ENCODE measurements around the gene PEAK1.
"Not testable (repeated sequence)": the region's sequence is repeated elsewhere in the genome, so short reads cannot be mapped to it uniquely, and the experiment has no call there.

Gene PEAK1

GRCh38 chr15:77409259-77410156 is 10.4 kb downstream of the PEAK1 start:
- H3K18ac ChIP-seq (ENCODE audit: low read length), result no peak overlapping the region
- no peak overlapping the region for H2BK5ac ChIP-seq (ENCODE audit: low read length)
- H4K91ac ChIP-seq (ENCODE audit: low read depth, low read length, poor library complexity), result no peak overlapping the region
- no peak overlapping the region for H4K8ac ChIP-seq (ENCODE audit: low read depth, low read length)
- no peak overlapping the region for H3K9ac ChIP-seq (ENCODE audit: low read depth, low read length, poor library complexity)
- H2AK5ac ChIP-seq (ENCODE audit: low read depth, low read length), result no peak overlapping the region
- no peak overlapping the region for H3K14ac ChIP-seq (ENCODE audit: low read length)
- no peak overlapping the region for H3K23ac ChIP-seq (ENCODE audit: low read depth, low read length, poor library complexity)
- 100% methylated on average over 1 of the region's 4 CpGs; no CpG with 5 or more reads in 1 of the 2 donors for WGBS, 2 donors (ENCODE audit: extremely low coverage in 2 of 2, insufficient read length in 2 of 2, insufficient replicate concordance in 1 of 2)
- H3K4me3 ChIP-seq (ENCODE audit: low read length in 2 of 2), result no peak overlapping the region
- no peak overlapping the region for H3K27ac ChIP-seq (replicated peaks; ENCODE audit: low read length)
- H3K4me2 ChIP-seq (ENCODE audit: insufficient read depth, low read length, poor library complexity, severe bottlenecking), result no peak overlapping the region
- H3K79me1 ChIP-seq (ENCODE audit: low read depth, low read length), result no peaks in the 10 kb centered on the region
- H3K9me3 ChIP-seq (replicated peaks in 1 of 2; ENCODE audit: control insufficient read depth in 2 of 2, insufficient read depth in 1 of 2, low read depth in 1 of 2, low read length in 2 of 2), result peaks cover 0 to 6% of the 10 kb centered on the region in 2 donors
- no peaks in the 10 kb centered on the region for H3K4me1 ChIP-seq (ENCODE audit: control insufficient read depth in 2 of 2, insufficient read depth in 1 of 2, low read depth in 1 of 2, low read length in 2 of 2)
- H3K27me3 ChIP-seq (ENCODE audit: control insufficient read depth in 3 of 3, insufficient read depth in 3 of 3, low read depth in 1 of 3, low read length in 3 of 3), result no peaks in the 10 kb centered on the region
- no peak overlapping the region for H2BK120ac ChIP-seq (ENCODE audit: low read depth, low read length)
- no peak for DNase-seq (ENCODE audit: low spot score)
- no peak overlapping the region for H2BK15ac ChIP-seq (ENCODE audit: low read length)
- no peak overlapping the region for H2BK12ac ChIP-seq (ENCODE audit: low read length)
- no peaks in the 10 kb centered on the region for H3K36me3 ChIP-seq (replicated peaks in 1 of 2; ENCODE audit: control insufficient read depth in 2 of 2, insufficient read depth in 2 of 2, low read length in 2 of 2)
- no peak overlapping the region for H2AFZ ChIP-seq (ENCODE audit: low read length)
- no peak overlapping the region for H3K4ac ChIP-seq (ENCODE audit: low read length)

GRCh38 chr15:77406846-77407245 is 13.1 kb downstream of the PEAK1 start:
- no CpG with 5 or more reads among the region's 4 CpGs for WGBS, 2 donors (ENCODE audit: extremely low coverage in 2 of 2, insufficient read length in 2 of 2, insufficient replicate concordance in 1 of 2)
- H2BK12ac ChIP-seq (ENCODE audit: low read length), result no peak overlapping the region

GRCh38 chr15:77406173-77406759 is 13.6 kb downstream of the PEAK1 start:
- no CpG with 5 or more reads among the region's 1 CpG for WGBS, 2 donors (ENCODE audit: extremely low coverage in 2 of 2, insufficient read length in 2 of 2, insufficient replicate concordance in 1 of 2)
- not testable (repeated sequence) for H3K4me2 ChIP-seq (ENCODE audit: insufficient read depth, low read length, poor library complexity, severe bottlenecking); H3K27ac ChIP-seq (replicated peaks; ENCODE audit: low read length); H3K79me1 ChIP-seq (ENCODE audit: low read depth, low read length); H2BK120ac ChIP-seq (ENCODE audit: low read depth, low read length); H3K4ac ChIP-seq (ENCODE audit: low read length); H3K14ac ChIP-seq (ENCODE audit: low read length); H3K9ac ChIP-seq (ENCODE audit: low read depth, low read length, poor library complexity); H3K4me3 ChIP-seq (ENCODE audit: low read length in 2 of 2); H2AFZ ChIP-seq (ENCODE audit: low read length); H4K91ac ChIP-seq (ENCODE audit: low read depth, low read length, poor library complexity); H4K8ac ChIP-seq (ENCODE audit: low read depth, low read length); H2AK5ac ChIP-seq (ENCODE audit: low read depth, low read length); H2BK15ac ChIP-seq (ENCODE audit: low read length); DNase-seq (ENCODE audit: low spot score); H3K9me3 ChIP-seq (replicated peaks in 1 of 2; ENCODE audit: control insufficient read depth in 2 of 2, insufficient read depth in 1 of 2, low read depth in 1 of 2, low read length in 2 of 2); H3K23ac ChIP-seq (ENCODE audit: low read depth, low read length, poor library complexity); H3K27me3 ChIP-seq (ENCODE audit: control insufficient read depth in 3 of 3, insufficient read depth in 3 of 3, low read depth in 1 of 3, low read length in 3 of 3); H3K18ac ChIP-seq (ENCODE audit: low read length); H3K36me3 ChIP-seq (replicated peaks in 1 of 2; ENCODE audit: control insufficient read depth in 2 of 2, insufficient read depth in 2 of 2, low read length in 2 of 2); H2BK5ac ChIP-seq (ENCODE audit: low read length); H2BK12ac ChIP-seq (ENCODE audit: low read length); H3K4me1 ChIP-seq (ENCODE audit: control insufficient read depth in 2 of 2, insufficient read depth in 1 of 2, low read depth in 1 of 2, low read length in 2 of 2)

More at GRCh38 chr15:77406846-77407245, 13.1 kb downstream of the PEAK1 start:
- Histone ChIP-seq H2AFZ (ENCODE audit: low read length) (no peak overlapping the region), H3K27me3 (ENCODE audit: control insufficient read depth in 3 of 3, insufficient read depth in 3 of 3, low read depth in 1 of 3, low read length in 3 of 3) (no peaks in the 10 kb centered on the region), H2BK120ac (ENCODE audit: low read depth, low read length) (no peak overlapping the region), H2BK15ac (ENCODE audit: low read length) (no peak overlapping the region), H3K27ac (replicated peaks; ENCODE audit: low read length) (no peak overlapping the region), H3K23ac (ENCODE audit: low read depth, low read length, poor library complexity) (no peak overlapping the region), H3K79me1 (ENCODE audit: low read depth, low read length) (no peaks in the 10 kb centered on the region), H3K9me3 (replicated peaks in 1 of 2; ENCODE audit: control insufficient read depth in 2 of 2, insufficient read depth in 1 of 2, low read depth in 1 of 2, low read length in 2 of 2) (peaks cover 0 to 6% of the 10 kb centered on the region in 2 donors), H2BK5ac (ENCODE audit: low read length) (no peak overlapping the region), H4K91ac (ENCODE audit: low read depth, low read length, poor library complexity) (no peak overlapping the region), H3K9ac (ENCODE audit: low read depth, low read length, poor library complexity) (no peak overlapping the region), H3K4ac (ENCODE audit: low read length) (no peak overlapping the region), H3K14ac (ENCODE audit: low read length) (no peak overlapping the region), H3K18ac (ENCODE audit: low read length) (no peak overlapping the region), H3K36me3 (replicated peaks in 1 of 2; ENCODE audit: control insufficient read depth in 2 of 2, insufficient read depth in 2 of 2, low read length in 2 of 2) (no peaks in the 10 kb centered on the region), H2AK5ac (ENCODE audit: low read depth, low read length) (no peak overlapping the region), H3K4me2 (ENCODE audit: insufficient read depth, low read length, poor library complexity, severe bottlenecking) (no peak overlapping the region), H4K8ac (ENCODE audit: low read depth, low read length) (no peak overlapping the region), H3K4me3 (ENCODE audit: low read length in 2 of 2) (no peak overlapping the region), H3K4me1 (ENCODE audit: control insufficient read depth in 2 of 2, insufficient read depth in 1 of 2, low read depth in 1 of 2, low read length in 2 of 2) (no peaks in the 10 kb centered on the region)
- no peak for DNase-seq (ENCODE audit: low spot score)

GRCh38 chr15:77402740-77403379 is 17.0 kb downstream of the PEAK1 start:
- peaks cover 1 to 21% of the 10 kb centered on the region in 2 donors for H3K9me3 ChIP-seq (replicated peaks in 1 of 2; ENCODE audit: control insufficient read depth in 2 of 2, insufficient read depth in 1 of 2, low read depth in 1 of 2, low read length in 2 of 2)

More at GRCh38 chr15:77402740-77403379, 17.0 kb downstream of the PEAK1 start:
- H2BK120ac ChIP-seq (ENCODE audit: low read depth, low read length), result no peak overlapping the region
- H3K36me3 ChIP-seq (replicated peaks in 1 of 2; ENCODE audit: control insufficient read depth in 2 of 2, insufficient read depth in 2 of 2, low read length in 2 of 2), result no peaks in the 10 kb centered on the region
- DNase-seq (ENCODE audit: low spot score), result no peak
- no peaks in the 10 kb centered on the region for H3K79me1 ChIP-seq (ENCODE audit: low read depth, low read length)
- no peaks in the 10 kb centered on the region for H3K4me1 ChIP-seq (ENCODE audit: control insufficient read depth in 2 of 2, insufficient read depth in 1 of 2, low read depth in 1 of 2, low read length in 2 of 2)
- no peak overlapping the region for H2AK5ac ChIP-seq (ENCODE audit: low read depth, low read length)
- H3K9ac ChIP-seq (ENCODE audit: low read depth, low read length, poor library complexity), result no peak overlapping the region
- H3K18ac ChIP-seq (ENCODE audit: low read length), result no peak overlapping the region
- H3K4me3 ChIP-seq (ENCODE audit: low read length in 2 of 2), result no peak overlapping the region
- H4K8ac ChIP-seq (ENCODE audit: low read depth, low read length), result no peak overlapping the region
- no peak overlapping the region for H2AFZ ChIP-seq (ENCODE audit: low read length)
- no peak overlapping the region for H4K91ac ChIP-seq (ENCODE audit: low read depth, low read length, poor library complexity)
- H2BK5ac ChIP-seq (ENCODE audit: low read length), result no peak overlapping the region
- no peak overlapping the region for H3K14ac ChIP-seq (ENCODE audit: low read length)
- H2BK12ac ChIP-seq (ENCODE audit: low read length), result no peak overlapping the region
- H3K23ac ChIP-seq (ENCODE audit: low read depth, low read length, poor library complexity), result no peak overlapping the region
- no CpG with 5 or more reads among the region's 1 CpG for WGBS, 2 donors (ENCODE audit: extremely low coverage in 2 of 2, insufficient read length in 2 of 2, insufficient replicate concordance in 1 of 2)
- H3K27ac ChIP-seq (replicated peaks; ENCODE audit: low read length), result no peak overlapping the region
- H3K4ac ChIP-seq (ENCODE audit: low read length), result no peak overlapping the region
- no peak overlapping the region for H3K4me2 ChIP-seq (ENCODE audit: insufficient read depth, low read length, poor library complexity, severe bottlenecking)
- H2BK15ac ChIP-seq (ENCODE audit: low read length), result no peak overlapping the region
- no peaks in the 10 kb centered on the region for H3K27me3 ChIP-seq (ENCODE audit: control insufficient read depth in 3 of 3, insufficient read depth in 3 of 3, low read depth in 1 of 3, low read length in 3 of 3)
